Stimulated activated naive CD8-positive, alpha-beta T cell treated with anti-CD3 and anti-CD28 coated beads, Interleukin-15, Interleukin-2, amounts not matched to agents 100 U/mL and 50 U/mL, for 24 hours (primary cell): Measurements from ENCODE around the gene SLC22A31.
"Not testable (repeated sequence)": the region's sequence is repeated elsewhere in the genome, so short reads cannot be mapped to it uniquely, and the experiment has no call there.

ENCODE experiments used
- ATAC-seq: fragments of 150-1000 bp; cut with Tn5 transposase; one replicate; pipeline ENCODE4 v1.10.0; 2021
- DNase-seq: peaks from one replicate; pipeline ENCODE4 v3.0.0; 2021

Gene SLC22A31

DNA sequence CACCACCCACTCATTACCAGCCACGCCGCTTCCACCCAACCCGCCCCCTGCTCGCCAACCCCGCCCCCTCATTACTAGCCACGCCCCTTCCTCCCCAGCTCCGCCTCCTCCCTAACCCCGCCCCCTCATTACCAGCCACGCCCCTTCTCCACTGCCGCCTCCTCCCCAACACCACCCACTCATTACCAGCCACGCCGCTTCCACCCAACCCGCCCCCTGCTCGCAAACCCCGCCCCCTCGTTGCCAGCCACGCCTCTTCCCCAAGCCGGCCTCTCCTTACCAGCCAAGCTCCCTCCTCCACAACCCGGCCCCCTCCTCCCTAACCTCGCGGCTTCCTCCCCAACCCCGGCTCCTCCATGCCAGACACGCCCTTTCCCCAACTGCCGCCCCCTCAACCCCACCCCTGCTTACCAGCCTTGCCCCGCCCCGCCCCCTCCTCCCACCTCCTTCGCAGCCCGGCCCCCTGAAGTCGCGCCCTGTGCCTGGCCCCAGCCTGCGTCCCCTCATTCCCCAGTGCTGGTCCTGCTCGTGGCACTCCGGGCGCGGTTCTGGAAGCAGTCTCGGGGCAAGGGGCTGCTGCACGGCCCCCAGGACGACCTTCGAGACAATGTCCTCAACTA is 7.3 kb downstream of the SLC22A31 start:
- DNase-seq (peak; percentile 69), ATAC-seq (peak; percentile 19)

- peak; percentile 17 for ATAC-seq
Measured at GRCh38 chr16:89192186-89192955, 8.0 kb downstream of the SLC22A31 start.

DNA sequence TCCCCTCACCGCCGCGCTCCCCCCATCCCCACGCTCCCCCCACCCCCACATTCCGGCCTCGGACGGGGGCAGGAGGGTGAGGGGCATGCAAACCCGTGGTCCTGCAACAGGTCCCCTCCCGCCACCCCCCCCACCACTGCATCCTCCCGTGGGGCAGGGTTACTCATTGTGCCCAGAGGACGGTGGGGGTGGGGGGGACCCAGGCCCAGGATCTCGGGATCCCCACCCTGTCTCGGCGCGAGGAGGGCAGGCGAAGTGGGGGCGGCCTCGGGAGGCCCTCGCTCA is 8.5 kb downstream of the SLC22A31 start:
- ATAC-seq: no peak
- DNase-seq: no peak

More at GRCh38 chr16:89192186-89192955, 8.0 kb downstream of the SLC22A31 start:
- DNase-seq: peak; percentile 44

GRCh38 chr16:89191033-89191900 is 9.1 kb downstream of the SLC22A31 start:
- ATAC-seq: no peak
- no peak for DNase-seq

DNA sequence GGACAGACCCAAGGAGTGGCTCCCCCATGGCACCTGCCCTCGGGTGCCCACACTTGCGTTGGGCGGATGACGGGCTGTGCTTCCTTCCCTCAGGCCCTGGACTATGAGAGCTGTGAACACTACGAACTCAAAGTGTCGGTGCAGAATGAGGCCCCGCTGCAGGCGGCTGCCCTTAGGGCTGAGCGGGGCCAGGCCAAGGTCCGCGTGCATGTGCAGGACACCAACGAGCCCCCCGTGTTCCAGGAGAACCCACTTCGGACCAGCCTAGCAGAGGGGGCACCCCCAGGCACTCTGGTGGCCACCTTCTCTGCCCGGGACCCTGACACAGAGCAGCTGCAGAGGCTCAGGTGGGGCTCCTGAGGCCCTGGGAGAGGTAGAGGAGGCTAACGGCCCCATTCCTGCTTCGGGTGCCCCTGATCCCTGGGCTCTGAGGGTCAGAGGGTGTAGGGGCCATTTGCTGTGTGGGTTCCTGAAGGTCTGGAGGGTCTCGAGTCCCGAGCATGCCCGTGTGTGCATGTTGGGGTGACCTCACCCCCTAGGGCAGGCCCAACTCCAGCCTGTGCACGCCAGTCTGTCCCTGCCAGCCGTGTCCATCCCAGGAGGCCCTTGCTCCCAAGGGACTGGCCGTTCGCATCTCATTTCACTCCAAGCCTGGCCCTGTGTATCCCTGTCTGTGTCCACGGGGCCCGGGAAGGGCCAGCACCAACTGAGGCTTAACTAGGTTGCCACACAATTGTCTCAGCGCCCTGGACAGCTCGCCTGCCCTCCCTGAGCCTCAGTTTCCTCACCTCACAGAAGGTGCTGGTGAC is 10.0 kb downstream of the SLC22A31 start:
- no peak for ATAC-seq
- no peak for DNase-seq

GRCh38 chr16:89189358-89190025 is 10.8 kb downstream of the SLC22A31 start:
- ATAC-seq (no peak), DNase-seq (no peak)

DNA sequence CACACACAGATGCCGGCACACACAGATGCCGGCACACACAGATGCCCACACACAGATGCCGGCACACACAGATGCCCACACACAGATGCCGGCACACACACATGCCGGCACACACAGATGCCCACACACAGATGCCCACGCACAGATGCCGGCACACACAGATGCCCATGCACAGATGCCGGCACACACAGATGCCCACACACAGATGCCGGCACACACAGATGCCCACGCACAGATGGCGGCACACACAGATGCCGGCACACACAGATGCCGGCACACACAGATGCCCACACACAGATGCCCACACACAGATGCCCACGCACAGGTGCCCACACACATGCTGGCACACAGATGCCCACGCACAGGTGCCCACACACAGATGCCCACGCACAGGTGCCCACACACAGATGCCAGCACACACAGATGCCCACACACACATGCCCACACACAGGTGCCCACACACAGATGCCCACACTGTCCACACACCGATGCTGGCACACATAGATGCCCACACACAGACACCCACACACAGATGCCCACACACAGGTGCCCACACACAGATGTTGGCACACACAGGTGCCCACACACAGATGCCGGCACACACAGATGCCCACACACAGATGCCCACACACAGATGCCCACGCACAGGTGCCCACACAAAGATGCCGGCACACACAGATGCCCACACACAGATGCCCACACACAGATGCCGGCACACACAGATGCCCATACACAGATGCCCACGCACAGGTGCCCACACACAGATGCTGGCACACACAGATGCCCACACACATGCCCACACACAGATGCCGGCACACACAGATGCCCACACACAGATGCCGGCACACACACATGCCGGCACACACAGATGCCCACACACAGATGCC is 11.6 kb downstream of the SLC22A31 start:
- ATAC-seq, DNase-seq: not testable (repeated sequence)

GRCh38 chr16:89187770-89188392 is 12.5 kb downstream of the SLC22A31 start:
- DNase-seq: no peak
- no peak for ATAC-seq

DNA sequence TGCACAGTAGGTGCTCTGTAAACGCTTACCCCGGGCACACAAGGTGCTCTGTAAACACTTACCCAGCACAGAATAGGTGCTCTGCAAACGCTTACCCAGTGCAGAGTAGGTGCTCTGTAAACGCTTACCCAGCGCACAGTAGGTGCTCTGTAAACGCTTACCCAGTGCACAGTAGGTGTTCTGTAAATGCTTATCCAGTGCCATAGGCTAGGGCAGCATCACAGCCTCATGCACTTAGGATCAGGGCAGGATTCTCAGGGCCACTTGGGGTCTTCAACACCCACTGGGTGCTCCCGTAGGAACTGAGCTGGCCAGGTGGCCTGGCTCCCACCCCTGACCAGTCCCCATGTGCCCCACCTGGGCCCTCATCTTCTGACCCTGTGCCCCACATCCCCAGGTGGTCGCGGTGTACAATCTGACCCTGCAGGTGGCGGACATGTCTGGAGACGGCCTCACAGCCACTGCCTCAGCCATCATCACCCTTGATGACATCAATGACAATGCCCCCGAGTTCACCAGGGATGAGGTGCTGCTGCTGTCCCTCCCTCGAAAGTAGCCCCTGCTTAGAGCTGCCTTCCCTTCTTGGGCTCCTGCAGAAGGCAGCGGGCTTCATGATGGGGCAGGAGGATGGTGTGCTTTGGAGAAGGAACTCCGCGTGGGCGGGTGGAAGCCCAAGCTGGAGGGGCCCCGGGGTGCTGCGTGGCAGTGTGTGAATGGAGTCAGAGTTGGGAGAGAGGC is 13.1 kb downstream of the SLC22A31 start:
- peak; percentile 53 for DNase-seq
- ATAC-seq: peak; percentile 35

DNA sequence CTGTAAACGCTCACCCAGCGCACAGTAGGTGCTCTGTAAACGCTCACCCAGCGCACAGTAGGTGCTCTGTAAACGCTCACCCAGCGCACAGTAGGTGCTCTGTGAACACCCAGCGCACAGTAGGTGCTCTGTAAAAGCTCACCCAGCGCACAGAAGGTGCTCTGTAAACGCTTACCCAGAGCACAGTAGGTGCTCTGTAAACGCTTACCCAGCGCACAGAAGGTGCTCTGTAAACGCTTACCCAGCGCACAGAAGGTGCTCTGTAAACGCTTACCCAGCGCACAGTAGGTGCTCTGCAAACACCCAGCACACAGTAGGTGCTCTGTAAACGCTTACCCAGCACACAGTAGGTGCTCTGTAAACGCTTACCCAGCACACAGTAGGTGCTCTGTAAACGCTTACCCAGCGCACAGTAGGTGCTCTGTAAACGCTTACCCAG is 13.7 kb downstream of the SLC22A31 start:
- not testable (repeated sequence) for DNase-seq, ATAC-seq

DNA sequence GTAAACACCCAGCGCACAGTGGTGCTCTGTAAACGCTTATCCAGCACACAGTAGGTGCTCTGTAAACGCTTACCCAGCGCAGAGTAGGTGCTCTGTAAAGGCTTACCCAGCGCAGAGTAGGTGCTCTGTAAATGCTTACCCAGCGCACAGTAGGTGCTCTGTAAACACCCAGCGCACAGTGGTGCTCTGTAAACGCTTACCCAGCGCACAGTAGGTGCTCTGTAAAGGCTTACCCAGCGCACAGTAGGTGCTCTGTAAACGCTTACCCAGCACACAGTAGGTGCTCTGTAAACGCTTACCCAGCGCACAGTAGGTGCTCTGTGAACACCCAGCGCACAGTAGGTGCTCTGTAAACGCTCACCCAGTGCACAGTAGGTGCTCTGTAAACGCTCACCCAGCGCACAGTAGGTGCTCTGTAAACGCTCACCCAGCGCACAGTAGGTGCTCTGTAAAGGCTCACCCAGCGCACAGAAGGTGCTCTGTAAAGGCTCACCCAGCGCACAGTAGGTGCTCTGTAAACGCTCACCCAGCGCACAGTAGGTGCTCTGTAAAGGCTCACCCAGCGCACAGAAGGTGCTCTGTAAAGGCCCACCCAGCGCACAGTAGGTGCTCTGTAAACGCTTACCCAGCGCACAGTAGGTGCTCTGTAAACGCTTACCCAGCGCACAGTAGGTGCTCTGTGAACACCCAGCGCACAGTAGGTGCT is 14.3 kb downstream of the SLC22A31 start:
- not testable (repeated sequence) for ATAC-seq, DNase-seq

DNA sequence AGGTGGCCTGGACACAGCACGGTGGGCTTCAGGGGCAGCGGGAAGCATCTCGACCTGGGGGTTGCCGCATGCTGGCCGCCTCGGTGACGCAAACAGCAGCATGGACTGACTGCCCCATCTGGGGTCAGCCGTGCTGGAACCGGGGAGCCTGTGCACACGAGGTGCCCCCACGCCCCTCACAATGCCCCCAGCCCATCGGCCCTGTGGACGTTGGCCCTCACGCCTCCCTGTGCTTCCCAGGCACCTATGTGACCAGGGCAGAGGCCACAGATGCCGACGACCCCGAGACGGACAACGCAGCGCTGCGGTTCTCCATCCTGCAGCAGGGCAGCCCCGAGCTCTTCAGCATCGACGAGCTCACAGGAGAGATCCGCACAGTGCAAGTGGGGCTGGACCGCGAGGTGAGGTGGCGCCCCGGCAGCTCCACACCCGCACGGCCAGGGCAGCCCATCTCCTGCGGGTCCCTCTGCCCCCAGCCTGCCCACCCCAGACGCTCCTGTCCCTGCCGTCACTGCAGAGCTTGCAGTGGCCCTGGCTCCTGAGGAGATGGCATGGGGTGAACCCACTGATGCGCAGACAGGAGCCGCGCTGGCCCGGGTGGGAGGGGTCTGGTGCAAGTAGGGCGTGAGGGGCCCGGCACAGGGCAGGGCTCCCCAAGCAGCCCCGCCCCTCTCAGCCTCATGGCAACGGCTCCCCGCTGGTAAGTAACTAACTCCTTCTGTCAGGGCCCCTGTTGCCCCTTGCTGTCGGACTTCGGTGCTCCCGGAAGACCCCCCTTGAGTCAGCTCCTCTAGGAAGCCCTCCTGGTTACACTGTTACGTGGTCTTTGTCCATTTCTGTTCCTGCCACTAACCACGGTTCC is 15.2 kb downstream of the SLC22A31 start:
- ATAC-seq (no peak), DNase-seq (no peak)

DNA sequence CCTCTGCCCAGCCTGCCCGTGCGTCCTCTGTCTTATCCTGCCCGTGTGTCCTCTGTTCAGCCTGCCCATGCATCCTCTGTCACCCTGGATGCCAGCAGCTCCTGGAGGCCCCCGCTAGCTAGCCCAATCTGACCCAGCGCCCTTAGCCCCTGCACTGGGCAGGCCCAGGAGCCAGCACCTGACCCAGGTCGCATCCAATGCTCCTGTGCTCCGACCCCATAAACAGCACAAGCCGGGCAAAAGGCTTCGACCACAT is 15.7 kb downstream of the SLC22A31 start:
- ATAC-seq (no peak), DNase-seq (no peak)

GRCh38 chr16:89183975-89184676 is 16.2 kb downstream of the SLC22A31 start:
- DNase-seq (no peak), ATAC-seq (no peak)

DNA sequence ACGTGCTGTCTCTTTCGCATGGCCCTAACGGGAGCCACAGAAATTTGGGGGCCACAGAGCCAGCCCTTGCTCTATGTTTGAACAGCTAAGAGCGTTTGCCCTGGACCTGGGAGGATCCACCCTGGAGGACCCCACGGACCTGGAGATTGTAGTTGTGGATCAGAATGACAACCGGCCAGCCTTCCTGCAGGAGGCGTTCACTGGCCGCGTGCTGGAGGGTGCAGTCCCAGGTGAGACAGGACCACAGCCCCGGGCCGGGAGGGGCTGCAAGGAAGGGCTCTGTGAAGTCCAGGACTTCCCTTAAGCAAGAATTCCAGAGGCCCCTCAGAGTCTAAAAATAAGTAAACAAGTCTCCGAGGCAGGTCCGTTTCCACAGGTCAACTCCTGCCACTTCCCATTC is 16.9 kb downstream of the SLC22A31 start:
- DNase-seq (no peak), ATAC-seq (no peak)

GRCh38 chr16:89179656-89180315 is 20.6 kb downstream of the SLC22A31 start:
- ATAC-seq: no peak
- no peak for DNase-seq

GRCh38 chr16:89179148-89179484 is 21.2 kb downstream of the SLC22A31 start:
- no peak for ATAC-seq
- no peak for DNase-seq
